PFSK-1 (cell line): ENCODE data around the gene PCP4L1.

ENCODE experiments used
- FOXP2 ChIP-seq: optimal IDR thresholded peaks from 2 replicates; pipeline ENCODE3; 2011; ENCODE audit warnings: borderline replicate concordance, control low read depth, inconsistent platforms; ENCODE audit not compliant: insufficient read depth; ENCODE audit errors: extremely low read length, extremely low read depth
- POLR2AphosphoS5 ChIP-seq: IDR thresholded peaks from 2 replicates; pipeline ENCODE4 v1.6.1; 2012; ENCODE audit warnings: low read depth, mild to moderate bottlenecking, control low read depth, low read length, moderate library complexity
- SIN3A ChIP-seq: IDR thresholded peaks from 2 replicates; pipeline ENCODE4 v1.6.1; 2012; ENCODE audit warnings: mild to moderate bottlenecking, low read length, moderate library complexity, borderline replicate concordance; ENCODE audit not compliant: insufficient read depth
- TAF1 ChIP-seq: IDR thresholded peaks from 2 replicates; pipeline ENCODE4 v1.6.1; 2012; ENCODE audit warnings: low read length, control low read depth, borderline replicate concordance; ENCODE audit not compliant: insufficient read depth
- TF ChIP-seq, protein P1 (sequence below), 2 experiments: IDR thresholded peaks; 2 replicates each; pipeline versions ENCODE4 v1.6.1 to v1.8.0; 2011 to 2012; ENCODE audit warnings: low read depth in 2 of 2, low read length in 2 of 2, control low read depth in 1 of 2, inconsistent platforms in 1 of 2, mild to moderate bottlenecking in 1 of 2, moderate library complexity in 1 of 2; ENCODE audit not compliant: insufficient read depth in 1 of 2

The PCP4L1 gene

GRCh38 chr1:161305867-161306519, 47.4 kb downstream of the PCP4L1 start:
- TF ChIP-seq POLR2AphosphoS5 (peak; percentile 45; the same call in 1 of the 2 replicates), FOXP2 (peak; percentile 11)
- TF ChIP-seq, protein P1, sequence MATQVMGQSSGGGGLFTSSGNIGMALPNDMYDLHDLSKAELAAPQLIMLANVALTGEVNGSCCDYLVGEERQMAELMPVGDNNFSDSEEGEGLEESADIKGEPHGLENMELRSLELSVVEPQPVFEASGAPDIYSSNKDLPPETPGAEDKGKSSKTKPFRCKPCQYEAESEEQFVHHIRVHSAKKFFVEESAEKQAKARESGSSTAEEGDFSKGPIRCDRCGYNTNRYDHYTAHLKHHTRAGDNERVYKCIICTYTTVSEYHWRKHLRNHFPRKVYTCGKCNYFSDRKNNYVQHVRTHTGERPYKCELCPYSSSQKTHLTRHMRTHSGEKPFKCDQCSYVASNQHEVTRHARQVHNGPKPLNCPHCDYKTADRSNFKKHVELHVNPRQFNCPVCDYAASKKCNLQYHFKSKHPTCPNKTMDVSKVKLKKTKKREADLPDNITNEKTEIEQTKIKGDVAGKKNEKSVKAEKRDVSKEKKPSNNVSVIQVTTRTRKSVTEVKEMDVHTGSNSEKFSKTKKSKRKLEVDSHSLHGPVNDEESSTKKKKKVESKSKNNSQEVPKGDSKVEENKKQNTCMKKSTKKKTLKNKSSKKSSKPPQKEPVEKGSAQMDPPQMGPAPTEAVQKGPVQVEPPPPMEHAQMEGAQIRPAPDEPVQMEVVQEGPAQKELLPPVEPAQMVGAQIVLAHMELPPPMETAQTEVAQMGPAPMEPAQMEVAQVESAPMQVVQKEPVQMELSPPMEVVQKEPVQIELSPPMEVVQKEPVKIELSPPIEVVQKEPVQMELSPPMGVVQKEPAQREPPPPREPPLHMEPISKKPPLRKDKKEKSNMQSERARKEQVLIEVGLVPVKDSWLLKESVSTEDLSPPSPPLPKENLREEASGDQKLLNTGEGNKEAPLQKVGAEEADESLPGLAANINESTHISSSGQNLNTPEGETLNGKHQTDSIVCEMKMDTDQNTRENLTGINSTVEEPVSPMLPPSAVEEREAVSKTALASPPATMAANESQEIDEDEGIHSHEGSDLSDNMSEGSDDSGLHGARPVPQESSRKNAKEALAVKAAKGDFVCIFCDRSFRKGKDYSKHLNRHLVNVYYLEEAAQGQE (IDR thresholded peaks at IDR 0.05; ENCODE audit: insufficient read depth in 1 of 2, low read depth in 2 of 2, low read length in 2 of 2), result no peak

DNA sequence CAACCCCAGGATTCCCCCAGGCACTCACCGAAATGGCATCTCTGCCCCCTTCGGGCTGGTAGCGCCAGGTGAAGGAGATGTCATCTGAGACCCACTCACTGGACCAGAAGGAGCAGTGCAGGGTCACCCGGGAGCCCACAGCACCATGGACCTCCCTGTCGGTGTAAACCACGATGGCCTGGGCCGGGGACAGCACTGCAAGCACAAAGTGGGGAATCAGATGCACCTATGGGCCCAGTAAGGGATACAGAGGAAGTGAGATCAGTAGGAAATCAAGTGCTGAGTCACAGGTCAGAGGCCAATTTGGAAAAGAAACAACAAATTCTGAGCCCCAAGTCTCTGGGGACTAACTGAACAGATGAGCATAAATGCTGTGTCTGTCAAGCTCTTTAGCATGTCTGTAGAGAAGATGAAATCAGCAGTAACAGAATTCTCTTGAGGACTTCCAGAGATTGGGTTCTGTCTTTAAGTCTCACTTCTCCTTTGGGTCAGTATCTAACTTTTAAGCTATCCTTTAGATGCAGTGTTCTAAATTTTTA, 48.8 kb downstream of the PCP4L1 start:
- TF ChIP-seq TAF1 (no peak), SIN3A (no peak), POLR2AphosphoS5 (no peak), FOXP2 (no peak)
- TF ChIP-seq, protein P1 (IDR thresholded peaks at IDR 0.05; ENCODE audit: insufficient read depth in 1 of 2, low read depth in 2 of 2, low read length in 2 of 2), result no peak

DNA sequence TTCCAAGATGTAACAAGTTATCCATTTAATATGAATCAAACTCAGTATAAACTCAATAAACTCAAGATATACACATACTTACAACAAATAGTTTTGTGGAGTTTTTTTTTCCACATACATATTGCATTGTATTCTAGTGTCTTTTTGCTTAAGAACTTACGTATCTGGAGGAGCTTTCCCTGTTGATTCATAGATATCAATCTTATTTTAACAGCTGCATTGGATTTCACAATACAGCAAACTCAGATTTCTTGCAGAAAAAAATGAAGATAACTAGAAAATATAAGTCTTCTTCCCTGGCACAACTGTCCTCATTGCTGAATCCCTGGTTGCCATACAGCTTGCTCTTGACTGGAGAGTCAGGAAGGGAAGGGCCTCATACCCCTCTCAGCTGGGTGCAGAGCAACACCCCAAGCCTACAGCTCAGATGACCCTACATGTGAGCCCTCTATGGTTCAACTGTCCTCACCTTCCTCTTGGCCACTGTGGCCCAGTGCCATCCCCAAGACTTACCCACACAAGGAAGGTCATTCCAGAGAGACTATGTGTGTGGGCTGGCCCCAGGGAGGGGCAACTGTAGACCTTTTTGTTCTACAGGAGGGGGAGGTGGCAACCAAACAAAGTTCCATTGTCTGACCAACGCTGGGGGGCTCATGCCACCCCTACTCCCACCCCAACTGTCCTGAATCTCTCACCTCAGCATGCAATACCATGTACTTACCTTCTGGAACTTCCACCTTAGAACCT, 49.5 kb downstream of the PCP4L1 start:
- TF ChIP-seq TAF1, result no peak
- TF ChIP-seq, protein P1 (IDR thresholded peaks at IDR 0.05; ENCODE audit: insufficient read depth in 1 of 2, low read depth in 2 of 2, low read length in 2 of 2), result no peak
- TF ChIP-seq FOXP2, result no peak
- TF ChIP-seq SIN3A, result no peak
- no peak for TF ChIP-seq POLR2AphosphoS5

- TF ChIP-seq SIN3A (no peak), FOXP2 (no peak), POLR2AphosphoS5 (no peak), TAF1 (no peak)
- TF ChIP-seq, protein P1 (IDR thresholded peaks at IDR 0.05; ENCODE audit: insufficient read depth in 1 of 2, low read depth in 2 of 2, low read length in 2 of 2), result no peak
Measured at GRCh38 chr1:161309868-161310267, 51.3 kb downstream of the PCP4L1 start, which contains the start of gene MPZ. TSS of gene MPZ (minus strand) at chr1:161309968. CDS start at chr1:161309905, 63 bp downstream.
